Mucosa of rectum (tissue), 2 donors: ENCODE measurements around the gene AKAP13.

Experiments
- H3K27ac ChIP-seq, 2 donors: one replicate each; pipeline ENCODE4 v1.7.0; 2013; ENCODE audit warnings: inconsistent platforms in 2 of 2, low read depth in 2 of 2, low read length in 2 of 2
- H3K27me3 ChIP-seq, 2 donors: one replicate each; pipeline ENCODE4 v1.7.0; 2013; ENCODE audit warnings: low read length in 2 of 2; ENCODE audit not compliant: control insufficient read depth in 2 of 2, insufficient read depth in 2 of 2
- H3K36me3 ChIP-seq, 2 donors: one replicate each; pipeline ENCODE4 v1.7.0; 2013; ENCODE audit warnings: low read length in 2 of 2; ENCODE audit not compliant: control insufficient read depth in 2 of 2, insufficient read depth in 2 of 2
- H3K4me1 ChIP-seq, 2 donors: one replicate each; pipeline ENCODE4 v1.7.0; 2013; ENCODE audit warnings: low read length in 2 of 2, mild to moderate bottlenecking in 1 of 2; ENCODE audit not compliant: control insufficient read depth in 2 of 2, insufficient read depth in 2 of 2
- H3K4me3 ChIP-seq, 2 donors: one replicate each; pipeline ENCODE4 v1.7.0; 2013; ENCODE audit warnings: low read length in 2 of 2
- H3K9ac ChIP-seq, 2 donors: one replicate each; pipeline ENCODE4 v1.7.0; 2013; ENCODE audit warnings: low read length in 2 of 2, low read depth in 1 of 2, mild to moderate bottlenecking in 1 of 2
- H3K9me3 ChIP-seq, 2 donors: one replicate each; pipeline ENCODE4 v1.7.0; 2013; ENCODE audit warnings: low read length in 2 of 2; ENCODE audit not compliant: control insufficient read depth in 2 of 2
- donor health status: healthy.
- donor health status: Normal muscosa, but diverticular disease.

Gene AKAP13

GRCh38 chr15:85693277-85693676, 312.9 kb downstream of the AKAP13 start:
- Histone ChIP-seq H3K9me3 (no peaks in the 10 kb centered on the region), H3K4me1 (peaks cover 3 to 4% of the 10 kb centered on the region in 2 donors), H3K27me3 (no peaks in the 10 kb centered on the region), H3K27ac (peak overlapping the region; percentile 14 to 85), H3K36me3 (peaks cover 65 to 68% of the 10 kb centered on the region in 2 donors), H3K4me3 (peak overlapping the region in 1 of 2 donors; percentile 75), H3K9ac (no peak overlapping the region)

- no peaks in the 10 kb centered on the region for H3K27me3 ChIP-seq
- peaks cover 60 to 65% of the 10 kb centered on the region in 2 donors for H3K36me3 ChIP-seq
- no peak overlapping the region for H3K4me3 ChIP-seq
- H3K9me3 ChIP-seq: no peaks in the 10 kb centered on the region
- no peak overlapping the region for H3K9ac ChIP-seq
- peak overlapping the region in 1 of 2 donors; percentile 85 for H3K27ac ChIP-seq
- H3K4me1 ChIP-seq: peaks cover 3 to 4% of the 10 kb centered on the region in 2 donors
Measured at GRCh38 chr15:85694091-85694490, 313.7 kb downstream of the AKAP13 start.

- H3K36me3 ChIP-seq: peaks cover 24 to 34% of the 10 kb centered on the region in 2 donors
- peak overlapping the region in 1 of 2 donors; percentile 50 for H3K27ac ChIP-seq
- no peak overlapping the region for H3K4me3 ChIP-seq
- no peak overlapping the region for H3K9ac ChIP-seq
- H3K4me1 ChIP-seq: peaks cover 2 to 8% of the 10 kb centered on the region in 2 donors
- H3K27me3 ChIP-seq: no peaks in the 10 kb centered on the region
- no peaks in the 10 kb centered on the region for H3K9me3 ChIP-seq
Measured at GRCh38 chr15:85700767-85701166, 320.4 kb downstream of the AKAP13 start.

- Histone ChIP-seq H3K9ac (peak overlapping the region in 1 of 2 donors; percentile 7), H3K4me3 (peak overlapping the region in 1 of 2 donors; percentile 37), H3K4me1 (peaks cover 17 to 19% of the 10 kb centered on the region in 2 donors), H3K27ac (peak overlapping the region; percentile 49 to 73), H3K27me3 (no peaks in the 10 kb centered on the region), H3K9me3 (no peaks in the 10 kb centered on the region), H3K36me3 (peaks cover 11 to 23% of the 10 kb centered on the region in 2 donors)
Measured at GRCh38 chr15:85702321-85703101, 322.1 kb downstream of the AKAP13 start.

- H3K36me3 ChIP-seq: peaks cover 15 to 25% of the 10 kb centered on the region in 2 donors
- H3K27me3 ChIP-seq: no peaks in the 10 kb centered on the region
- peak overlapping the region; percentile 54 to 63 for H3K27ac ChIP-seq
- peaks cover 20 to 30% of the 10 kb centered on the region in 2 donors for H3K4me1 ChIP-seq
- H3K9ac ChIP-seq: peak overlapping the region in 1 of 2 donors; percentile 10
- no peak overlapping the region for H3K4me3 ChIP-seq
- no peaks in the 10 kb centered on the region for H3K9me3 ChIP-seq
Measured at GRCh38 chr15:85704066-85704465, 323.7 kb downstream of the AKAP13 start.

- Histone ChIP-seq H3K9ac (peak overlapping the region in 1 of 2 donors; percentile 10), H3K27me3 (no peaks in the 10 kb centered on the region), H3K4me3 (no peak overlapping the region), H3K9me3 (no peaks in the 10 kb centered on the region), H3K27ac (peak overlapping the region; percentile 54 to 63), H3K36me3 (peaks cover 14 to 27% of the 10 kb centered on the region in 2 donors), H3K4me1 (peaks cover 20 to 30% of the 10 kb centered on the region in 2 donors)
Measured at GRCh38 chr15:85704720-85705429, 324.5 kb downstream of the AKAP13 start.

- H3K27me3 ChIP-seq: no peaks in the 10 kb centered on the region
- H3K4me3 ChIP-seq: peak overlapping the region; percentile 25 to 53
- no peaks in the 10 kb centered on the region for H3K9me3 ChIP-seq
- H3K27ac ChIP-seq: peak overlapping the region; percentile 79 to 81
- peaks cover 20 to 30% of the 10 kb centered on the region in 2 donors for H3K4me1 ChIP-seq
- H3K36me3 ChIP-seq: peaks cover 22 to 36% of the 10 kb centered on the region in 2 donors
- peak overlapping the region; percentile 34 to 57 for H3K9ac ChIP-seq
Measured at GRCh38 chr15:85706779-85707518, 326.5 kb downstream of the AKAP13 start.

- H3K9ac ChIP-seq: peak overlapping the region; percentile 45 to 57
Measured at GRCh38 chr15:85707519-85708338, 327.3 kb downstream of the AKAP13 start.

GRCh38 chr15:85708402-85708941, 328.1 kb downstream of the AKAP13 start:
- no peaks in the 10 kb centered on the region for H3K9me3 ChIP-seq
- H3K4me1 ChIP-seq: peaks cover 20 to 30% of the 10 kb centered on the region in 2 donors
- no peak overlapping the region for H3K9ac ChIP-seq
- H3K36me3 ChIP-seq: peaks cover 32 to 45% of the 10 kb centered on the region in 2 donors
- H3K4me3 ChIP-seq: no peak overlapping the region
- H3K27me3 ChIP-seq: no peaks in the 10 kb centered on the region
- H3K27ac ChIP-seq: peak overlapping the region; percentile 79 to 81

More at GRCh38 chr15:85707519-85708338, 327.3 kb downstream of the AKAP13 start:
- Histone ChIP-seq H3K27ac (peak overlapping the region; percentile 79 to 81), H3K4me3 (peak overlapping the region; percentile 25 to 53), H3K4me1 (peaks cover 20 to 30% of the 10 kb centered on the region in 2 donors), H3K27me3 (no peaks in the 10 kb centered on the region), H3K36me3 (peaks cover 26 to 38% of the 10 kb centered on the region in 2 donors), H3K9me3 (no peaks in the 10 kb centered on the region)
